Upper lobe of left lung (tissue), 4 donors: Measurements from ENCODE around the gene VDR.

Experiments used
- EP300 ChIP-seq, 4 donors: sonication (generic); formaldehyde crosslinking; IDR thresholded peaks; one replicate each; pipeline ENCODE4 v1.5.1; 2017; ENCODE audit warnings: antibody characterized with exemption in 4 of 4, control low read depth in 2 of 4
- POLR2A ChIP-seq, 4 donors: fragments of 450-650 bp; IDR thresholded peaks; one replicate each; pipeline ENCODE4 v1.5.1; 2016 to 2017; ENCODE audit warnings: antibody characterized with exemption in 4 of 4, mild to moderate bottlenecking in 2 of 4
- POLR2AphosphoS5 ChIP-seq, 2 donors: sonication (generic); formaldehyde crosslinking; IDR thresholded peaks; one replicate each; pipeline ENCODE4 v1.5.1; 2017; ENCODE audit warnings: antibody characterized with exemption in 2 of 2
- TF ChIP-seq, protein P1 (sequence below), 6 experiments: fragments of 450-650 bp in 4 of 6; fragments of 200-600 bp in 2 of 6; sonication (generic) in 2 of 6; IDR thresholded peaks; one replicate each; pipeline ENCODE4 v1.5.1; 2016 to 2019; ENCODE audit warnings: antibody characterized with exemption in 6 of 6

DNA sequence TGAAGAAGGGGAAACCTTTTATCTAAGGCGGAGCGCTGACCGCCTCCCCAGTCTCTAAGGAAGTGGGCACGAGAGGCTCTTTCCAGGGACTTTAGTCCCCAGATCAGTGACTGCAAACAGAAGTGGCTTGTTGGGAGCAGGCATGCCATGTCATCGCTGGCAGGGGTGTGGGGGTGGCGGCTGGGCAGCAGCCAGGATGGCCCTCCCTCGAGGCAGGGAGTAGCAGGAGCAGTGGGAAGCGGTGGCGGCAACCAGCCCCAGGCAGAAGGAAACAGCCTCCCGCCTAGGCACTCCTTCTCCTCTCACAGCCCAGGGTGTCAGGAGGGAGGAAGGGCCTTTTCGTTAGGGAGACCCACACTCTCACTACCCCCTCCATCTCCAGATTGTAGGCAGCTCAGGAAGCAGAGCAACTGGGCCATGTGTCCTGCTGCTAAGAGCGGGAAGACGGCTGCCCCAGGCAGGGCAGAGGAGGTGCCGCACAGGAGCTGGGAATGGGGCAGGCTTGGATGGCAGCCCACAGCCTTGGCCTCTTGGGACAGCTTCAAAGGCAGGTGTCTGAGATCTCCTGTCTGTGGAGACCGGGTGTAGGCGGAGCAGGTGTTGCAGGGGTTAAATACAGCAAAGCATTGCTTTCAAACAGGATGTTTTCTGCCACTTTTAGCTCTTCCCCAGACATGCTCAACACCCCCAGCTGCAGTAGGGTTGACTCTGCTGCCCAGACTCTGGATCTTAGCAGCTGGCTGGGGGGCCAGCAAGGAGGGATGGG lies 21.8 kb downstream of the VDR start:
- TF ChIP-seq EP300 (IDR thresholded peaks at IDR 0.05) (no peak), POLR2A (IDR thresholded peaks at IDR 0.05) (peak in 1 of 4 donors; percentile 10), POLR2AphosphoS5 (IDR thresholded peaks at IDR 0.05) (peak in 1 of 2 donors; percentile 22)
- TF ChIP-seq, protein P1, sequence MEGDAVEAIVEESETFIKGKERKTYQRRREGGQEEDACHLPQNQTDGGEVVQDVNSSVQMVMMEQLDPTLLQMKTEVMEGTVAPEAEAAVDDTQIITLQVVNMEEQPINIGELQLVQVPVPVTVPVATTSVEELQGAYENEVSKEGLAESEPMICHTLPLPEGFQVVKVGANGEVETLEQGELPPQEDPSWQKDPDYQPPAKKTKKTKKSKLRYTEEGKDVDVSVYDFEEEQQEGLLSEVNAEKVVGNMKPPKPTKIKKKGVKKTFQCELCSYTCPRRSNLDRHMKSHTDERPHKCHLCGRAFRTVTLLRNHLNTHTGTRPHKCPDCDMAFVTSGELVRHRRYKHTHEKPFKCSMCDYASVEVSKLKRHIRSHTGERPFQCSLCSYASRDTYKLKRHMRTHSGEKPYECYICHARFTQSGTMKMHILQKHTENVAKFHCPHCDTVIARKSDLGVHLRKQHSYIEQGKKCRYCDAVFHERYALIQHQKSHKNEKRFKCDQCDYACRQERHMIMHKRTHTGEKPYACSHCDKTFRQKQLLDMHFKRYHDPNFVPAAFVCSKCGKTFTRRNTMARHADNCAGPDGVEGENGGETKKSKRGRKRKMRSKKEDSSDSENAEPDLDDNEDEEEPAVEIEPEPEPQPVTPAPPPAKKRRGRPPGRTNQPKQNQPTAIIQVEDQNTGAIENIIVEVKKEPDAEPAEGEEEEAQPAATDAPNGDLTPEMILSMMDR (IDR thresholded peaks at IDR 0.05): no peak
